ENCODE data around the gene TMTC2.

Gene TMTC2

DNA sequence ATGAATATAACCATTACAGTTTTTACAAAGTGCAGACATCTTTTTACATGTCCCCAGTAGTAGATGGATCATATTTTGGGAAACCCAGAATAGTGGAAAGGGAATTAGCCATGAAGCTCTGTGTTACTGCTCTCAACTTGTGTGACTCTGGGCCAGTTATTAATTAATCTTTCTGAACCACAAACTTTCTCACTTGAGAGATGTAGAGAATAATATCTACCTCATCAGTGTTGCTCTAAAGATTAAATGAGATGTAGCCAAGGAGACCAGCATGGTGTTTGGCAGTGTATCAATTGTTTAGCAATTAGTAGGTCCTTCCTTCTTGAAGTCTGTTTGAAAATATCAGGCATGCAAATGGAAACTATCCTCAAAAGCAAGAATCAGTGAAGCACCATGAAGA is 169.2 kb downstream of the TMTC2 start:
- DNase-seq: no peak

DNA sequence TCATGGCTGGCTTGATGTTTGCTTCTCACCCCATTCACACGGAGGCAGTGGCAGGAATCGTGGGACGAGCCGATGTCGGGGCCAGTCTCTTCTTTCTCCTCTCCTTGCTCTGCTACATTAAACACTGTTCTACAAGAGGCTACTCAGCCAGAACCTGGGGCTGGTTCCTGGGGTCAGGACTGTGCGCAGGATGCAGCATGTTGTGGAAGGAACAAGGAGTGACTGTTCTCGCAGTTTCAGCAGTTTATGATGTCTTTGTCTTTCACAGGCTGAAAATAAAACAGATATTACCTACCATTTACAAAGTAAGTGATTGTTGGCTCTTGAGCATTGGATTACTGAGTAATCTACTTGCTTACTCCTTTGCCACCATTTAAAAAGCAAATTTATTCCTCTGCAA is 170.6 kb downstream of the TMTC2 start:
- no peak for DNase-seq

DNA sequence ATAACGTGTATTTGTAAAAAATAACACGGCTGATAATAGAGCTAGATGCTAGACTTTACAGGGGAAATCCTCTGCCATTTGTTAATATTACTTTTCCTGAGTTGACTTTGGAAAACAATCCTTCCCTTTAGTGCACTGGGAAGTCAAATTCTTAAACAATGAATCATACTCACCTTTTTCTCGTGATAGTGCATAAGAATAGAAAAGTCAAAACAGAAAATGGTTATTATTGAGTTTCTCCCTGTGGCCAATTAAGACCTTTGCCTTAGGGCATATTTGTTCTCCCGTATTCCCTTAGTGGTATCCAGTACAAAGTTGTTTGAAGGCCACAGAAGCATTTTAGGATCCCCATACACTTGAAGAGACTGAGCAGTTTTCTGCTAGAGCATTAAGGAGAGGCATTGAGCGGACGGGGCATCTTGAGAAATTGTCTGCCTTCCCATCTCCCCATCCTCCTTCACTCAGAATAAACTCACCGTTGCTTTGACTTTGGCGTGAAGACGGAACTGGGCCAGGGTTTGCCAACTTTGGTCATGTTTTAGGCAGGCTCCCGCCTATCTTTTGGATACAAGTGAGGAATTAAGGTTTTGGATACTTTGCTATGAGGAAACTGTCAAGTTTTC is 171.3 kb downstream of the TMTC2 start:
- DNase-seq: no peak

DNA sequence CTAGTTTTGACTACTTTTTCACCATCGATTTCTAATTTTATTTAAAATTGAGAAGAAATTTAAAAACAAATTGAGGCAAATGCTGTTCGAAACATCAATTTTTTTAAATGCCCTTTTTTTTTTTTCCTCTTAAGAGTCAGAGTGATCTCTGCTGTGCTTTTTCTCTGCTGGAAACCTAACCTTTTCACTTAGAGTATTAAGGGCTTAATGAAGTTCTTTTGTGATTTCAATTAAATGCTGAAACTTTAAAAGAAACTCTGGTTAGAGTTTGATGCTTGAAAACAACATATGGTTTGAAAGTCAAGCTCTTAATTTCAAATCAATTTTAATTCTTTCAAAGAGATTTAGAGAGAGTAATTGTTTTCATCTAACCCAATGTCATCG is 171.8 kb downstream of the TMTC2 start:
- no peak for DNase-seq

DNA sequence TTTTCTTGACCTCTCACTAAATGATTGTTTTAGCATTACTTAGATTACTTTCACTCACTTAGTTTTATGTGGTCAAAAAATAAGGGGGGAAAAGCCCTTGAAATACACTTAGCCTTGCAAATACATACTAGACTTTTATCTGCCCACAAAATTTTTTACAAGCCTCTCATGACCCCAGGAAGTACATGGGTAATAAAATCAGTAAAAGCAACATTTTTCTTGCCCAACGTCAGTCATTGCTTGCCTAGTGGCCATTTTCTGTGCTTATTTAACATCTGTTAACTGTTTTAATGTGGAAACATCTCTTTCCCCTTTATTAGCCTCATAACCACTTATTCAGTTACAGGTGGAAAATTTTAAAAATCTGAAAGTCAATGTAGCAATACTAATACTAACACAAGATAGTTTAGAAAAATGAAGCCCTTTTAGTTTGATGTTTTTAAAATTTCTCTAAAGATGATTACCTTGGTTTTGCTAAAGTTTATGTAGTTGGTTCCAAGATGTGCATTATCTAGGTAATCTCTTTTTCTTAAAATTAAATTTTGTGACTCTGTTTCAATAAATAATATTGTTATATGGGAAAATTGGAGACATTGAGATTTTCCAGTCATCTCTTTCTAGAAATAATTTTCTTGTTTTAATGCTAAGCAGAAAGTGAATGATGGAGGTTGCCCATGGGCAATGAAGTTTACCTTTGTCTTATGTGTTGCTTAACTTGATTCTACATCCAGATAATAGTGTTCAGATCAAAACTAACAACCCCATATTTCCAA is 175.5 kb downstream of the TMTC2 start:
- DNase-seq: no peak

DNA sequence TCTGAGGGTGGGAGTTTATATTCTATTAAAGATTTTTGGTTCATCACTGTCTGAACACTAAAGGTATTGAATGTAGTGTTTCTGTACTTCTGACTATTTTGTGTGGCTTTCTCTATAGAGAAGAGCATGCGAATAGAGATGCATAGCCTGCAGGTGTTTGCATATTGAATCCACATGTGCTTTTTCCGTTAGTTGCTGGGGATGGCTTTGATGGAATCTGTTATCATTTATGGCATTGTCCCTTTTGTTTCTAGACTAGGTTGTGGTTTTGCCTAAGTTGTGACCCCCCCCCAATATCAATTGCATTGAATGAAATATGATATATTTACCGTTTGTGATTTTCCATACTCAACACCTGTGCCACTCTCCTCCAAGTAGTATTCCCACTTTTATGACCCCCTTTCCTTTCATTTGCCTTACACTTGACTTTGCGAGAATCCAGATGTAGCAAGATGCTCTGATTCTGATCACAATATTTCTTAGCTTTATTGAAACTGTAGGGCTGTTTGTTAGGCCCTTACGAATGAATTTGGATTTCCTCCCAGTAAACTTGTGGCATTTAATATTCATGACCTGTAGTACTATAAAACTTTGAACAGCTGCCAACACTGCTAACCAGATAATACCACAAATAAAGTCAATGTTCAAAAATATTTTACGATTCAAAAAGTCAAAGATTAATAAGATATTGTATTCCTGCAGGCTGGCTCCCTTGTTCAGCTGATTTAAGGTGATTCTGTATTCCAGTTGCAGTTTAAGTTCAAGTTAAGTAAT is 176.4 kb downstream of the TMTC2 start:
- DNase-seq: no peak

DNA sequence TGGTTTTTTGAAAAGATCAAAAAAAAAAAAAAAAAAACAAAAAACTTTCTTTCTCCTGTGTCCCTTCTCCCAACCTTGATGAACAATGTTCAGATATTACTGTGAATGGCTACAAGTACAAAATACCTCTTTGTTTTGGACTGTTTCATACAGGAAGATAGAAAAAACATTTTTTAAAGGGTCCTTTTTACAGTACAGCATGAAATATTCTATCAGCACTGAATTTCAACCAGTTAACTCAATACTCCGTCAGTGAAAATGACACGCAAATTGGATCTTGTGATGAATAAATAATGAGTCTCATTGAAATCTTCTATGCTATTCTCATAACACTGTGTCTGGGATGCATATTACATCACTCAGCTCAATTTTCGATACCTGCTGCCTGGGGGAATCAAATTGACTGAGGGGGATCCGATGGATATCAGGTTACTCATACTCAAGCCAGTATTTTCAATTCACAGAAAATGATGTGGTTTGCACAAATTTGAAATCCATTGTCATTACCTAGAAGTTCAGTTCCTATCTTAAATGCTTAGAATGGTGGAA is 179.6 kb downstream of the TMTC2 start:
- no peak for DNase-seq

DNA sequence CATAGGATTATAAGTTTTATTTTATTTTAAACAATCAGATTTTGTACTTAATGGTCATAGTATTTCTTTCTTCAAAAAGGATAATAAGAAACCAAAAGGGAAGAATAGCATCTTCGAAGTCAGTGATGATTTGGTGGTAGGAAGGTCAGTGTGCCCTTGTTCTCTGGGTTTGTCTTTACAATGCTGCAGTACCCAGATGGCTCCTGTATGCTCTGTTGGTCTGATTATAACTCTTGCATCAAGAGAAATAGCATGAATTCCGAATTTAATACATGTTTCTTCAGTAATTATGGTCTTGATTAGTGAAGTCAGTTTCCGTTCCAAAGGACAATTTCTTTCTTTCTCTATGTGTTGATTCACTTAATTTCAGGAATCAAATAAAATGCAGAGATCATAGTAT is 180.2 kb downstream of the TMTC2 start:
- no peak for DNase-seq

DNA sequence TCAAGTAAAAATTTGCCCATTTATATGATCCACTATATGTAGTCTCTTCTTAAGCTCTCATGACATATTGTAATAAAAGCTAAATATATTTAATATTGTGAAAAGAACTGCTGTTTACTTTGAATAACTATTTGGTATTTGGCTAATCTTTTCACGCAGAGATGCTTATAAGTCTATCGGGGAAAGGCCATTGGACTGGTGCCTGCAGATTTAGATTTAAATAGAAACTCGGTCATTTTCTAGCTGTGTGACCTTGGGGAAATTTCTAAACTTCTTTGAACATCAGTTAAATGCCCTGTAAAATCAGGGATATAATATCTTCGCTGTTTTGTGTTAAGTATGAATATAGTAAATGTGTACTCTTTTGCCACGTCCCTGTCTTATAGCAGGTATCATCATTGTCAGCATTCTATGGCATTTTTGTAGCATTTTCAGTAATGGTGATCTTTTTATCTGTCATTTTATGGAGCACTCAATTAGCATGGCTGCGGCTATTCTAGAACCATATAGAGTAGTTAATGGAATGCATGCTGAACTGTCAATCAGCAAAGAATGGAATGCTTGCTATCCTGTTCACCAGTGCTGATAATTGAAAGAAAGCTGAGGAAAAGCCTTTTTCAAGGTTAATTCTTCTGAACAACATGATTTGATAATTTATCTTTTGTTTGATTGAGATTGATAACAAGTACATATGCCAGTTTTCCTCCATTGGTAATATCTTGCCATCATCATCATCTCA is 181.2 kb downstream of the TMTC2 start:
- no peak for DNase-seq

DNA sequence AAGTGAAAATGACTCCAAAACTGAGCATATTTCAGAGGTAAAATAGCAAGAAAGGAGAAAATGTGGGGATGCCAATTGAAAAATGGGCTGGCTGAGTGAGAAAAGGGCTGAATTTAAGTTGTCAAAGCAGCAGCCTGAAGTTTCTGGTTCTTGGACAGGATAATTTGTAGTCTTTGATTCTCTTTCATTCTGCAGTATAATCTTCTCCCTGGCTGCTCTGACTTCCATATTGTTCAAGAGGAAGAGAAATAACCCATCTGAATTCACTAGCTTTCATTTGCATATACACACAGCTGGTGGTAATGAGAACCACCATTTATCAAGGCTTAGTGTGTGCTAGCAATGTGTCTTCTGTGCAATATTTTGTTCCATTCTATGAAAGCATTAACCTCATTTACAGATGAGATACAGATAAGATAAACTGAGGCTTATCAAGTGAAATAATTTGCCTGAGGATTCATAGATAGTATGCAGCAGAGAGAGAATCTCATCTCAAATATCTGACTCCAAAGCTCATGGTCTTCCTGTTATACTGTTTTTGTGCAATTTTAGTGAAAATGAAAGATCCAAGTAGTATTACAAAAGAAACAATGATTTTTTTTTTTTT is 184.2 kb downstream of the TMTC2 start:
- no peak for DNase-seq

DNA sequence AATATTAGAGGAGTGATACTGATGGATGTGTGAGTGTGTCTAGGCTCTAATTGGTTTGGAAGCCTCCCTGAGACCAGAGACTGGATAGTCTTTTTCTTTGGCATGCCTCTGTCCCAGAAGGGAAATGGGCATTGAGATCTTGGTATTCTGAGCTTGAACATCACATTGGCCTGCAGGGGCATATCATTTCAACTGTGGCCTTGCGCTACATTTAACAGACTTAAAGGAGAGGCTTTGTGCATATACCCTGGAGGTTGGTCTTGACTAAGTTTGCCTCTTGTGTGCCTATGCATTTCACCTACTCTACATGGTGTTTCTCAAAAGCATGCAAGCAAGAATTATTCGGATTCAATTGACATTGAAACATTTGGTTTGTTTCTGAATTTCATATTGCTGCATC is 185.4 kb downstream of the TMTC2 start:
- no peak for DNase-seq

DNA sequence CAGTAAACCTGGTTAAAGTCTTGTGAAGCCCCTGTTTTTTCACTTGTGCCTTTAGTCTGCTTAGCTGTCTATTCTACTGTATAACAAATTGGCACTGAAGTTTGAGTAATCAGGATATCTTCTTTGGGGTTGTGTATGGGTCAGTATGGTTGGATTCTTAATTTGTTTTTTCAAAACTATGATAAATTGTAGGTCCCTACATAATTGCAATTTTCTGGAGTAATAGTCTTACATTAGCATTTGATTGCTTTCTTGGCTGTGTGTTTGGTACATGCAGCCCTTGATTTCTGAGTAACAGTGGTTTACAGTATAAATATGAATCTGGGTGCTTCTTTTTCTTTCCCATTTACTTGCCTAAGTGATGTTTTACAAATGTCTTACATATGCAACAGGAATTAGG is 186.6 kb downstream of the TMTC2 start:
- DNase-seq: no peak

DNA sequence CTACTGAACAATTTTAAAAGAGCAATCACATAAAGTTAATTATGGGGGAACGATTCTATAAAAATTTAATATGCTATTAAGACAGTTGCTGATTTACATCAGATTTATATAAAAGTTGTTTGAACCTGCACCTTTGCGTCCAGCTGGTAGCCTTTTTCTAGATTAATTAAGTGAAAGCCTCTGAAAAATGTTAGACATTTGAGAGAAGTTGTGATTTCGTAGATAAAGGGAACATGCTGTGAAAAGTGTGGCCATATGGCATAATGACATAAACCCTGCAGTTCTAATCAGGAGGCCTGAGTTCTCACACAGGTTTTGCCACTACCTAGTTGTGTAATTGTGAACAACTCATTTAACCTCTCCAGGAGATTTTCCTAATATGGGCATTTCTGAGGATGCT is 187.2 kb downstream of the TMTC2 start:
- no peak for DNase-seq

DNA sequence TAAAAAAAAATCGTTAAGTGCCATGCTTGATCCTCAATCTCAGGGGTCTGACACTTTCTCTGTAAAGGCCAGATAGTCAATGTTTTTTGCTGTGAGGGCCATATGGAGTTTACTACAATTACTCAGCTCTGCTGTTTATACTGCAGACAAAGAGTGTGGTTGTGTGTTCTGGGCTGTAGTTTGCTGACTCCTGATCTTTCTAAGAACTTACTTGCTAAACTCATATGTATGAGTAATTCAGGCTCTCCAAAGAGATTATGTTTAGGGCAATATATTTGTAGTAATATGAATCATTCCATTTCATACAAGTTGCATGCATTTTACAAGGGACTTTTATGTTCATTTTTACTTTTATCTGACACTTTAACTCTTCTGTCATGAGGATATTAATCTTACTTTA is 188.2 kb downstream of the TMTC2 start:
- DNase-seq: peak; percentile 20

DNA sequence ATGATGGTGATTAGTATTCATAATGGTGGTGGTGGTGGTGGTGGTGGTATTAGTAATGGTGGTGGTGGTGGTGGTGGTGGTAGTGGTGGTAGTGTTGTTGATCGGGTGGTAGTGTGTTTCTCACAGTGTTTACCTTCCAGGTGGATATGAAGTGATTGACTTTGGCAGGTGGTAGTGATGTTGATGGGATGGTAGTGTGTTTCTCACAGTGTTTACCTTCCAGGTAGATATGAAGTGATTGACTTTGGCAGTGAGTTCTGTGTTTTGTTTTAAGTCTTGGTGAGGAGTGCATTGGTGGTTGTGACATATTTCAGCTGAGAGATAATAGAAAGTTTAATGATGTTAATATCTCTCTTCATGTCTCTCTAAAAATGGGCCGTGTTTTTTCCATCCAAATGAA is 189.4 kb downstream of the TMTC2 start:
- no peak for DNase-seq

DNA sequence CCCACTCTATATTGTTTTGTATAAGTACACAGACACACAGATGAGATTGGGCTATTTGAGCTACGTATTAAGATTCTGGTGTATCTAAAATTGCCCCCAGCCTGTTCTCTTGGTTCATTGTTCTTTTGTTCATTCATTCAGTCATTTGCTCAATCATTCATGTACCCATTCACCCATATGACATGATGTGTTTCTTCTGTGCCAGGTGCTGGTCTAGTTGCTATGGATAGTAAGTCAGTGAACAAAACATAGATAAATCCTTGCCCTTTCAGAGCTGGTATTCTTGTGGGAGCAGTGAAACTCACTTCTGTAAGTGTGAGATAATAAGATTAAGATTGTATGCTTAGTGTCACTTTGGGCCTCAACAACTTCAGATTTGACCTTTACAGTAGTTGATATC is 191.3 kb downstream of the TMTC2 start:
- no peak for DNase-seq

DNA sequence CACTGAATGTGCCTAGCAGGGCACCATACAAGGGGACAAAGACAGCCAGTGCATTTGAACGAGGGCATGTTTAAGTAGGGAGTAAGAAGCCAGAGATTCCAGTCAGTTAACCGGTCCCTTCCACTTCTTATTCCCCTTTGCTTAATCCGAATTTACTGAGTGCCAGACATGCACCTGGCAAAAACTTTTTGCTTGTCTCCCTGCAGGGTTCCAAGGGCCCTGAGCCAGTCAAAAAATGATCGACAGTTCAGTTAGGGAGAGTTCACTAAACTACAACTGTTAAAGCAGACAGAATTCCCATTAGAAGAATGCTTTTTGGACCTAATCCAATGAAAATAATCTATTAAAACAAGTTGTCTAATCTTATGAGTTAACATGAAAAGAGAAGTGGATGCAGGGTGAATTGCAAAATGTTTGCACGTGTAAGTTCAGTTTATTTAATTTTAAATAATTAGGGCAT is 193.8 kb downstream of the TMTC2 start:
- no peak for DNase-seq

DNA sequence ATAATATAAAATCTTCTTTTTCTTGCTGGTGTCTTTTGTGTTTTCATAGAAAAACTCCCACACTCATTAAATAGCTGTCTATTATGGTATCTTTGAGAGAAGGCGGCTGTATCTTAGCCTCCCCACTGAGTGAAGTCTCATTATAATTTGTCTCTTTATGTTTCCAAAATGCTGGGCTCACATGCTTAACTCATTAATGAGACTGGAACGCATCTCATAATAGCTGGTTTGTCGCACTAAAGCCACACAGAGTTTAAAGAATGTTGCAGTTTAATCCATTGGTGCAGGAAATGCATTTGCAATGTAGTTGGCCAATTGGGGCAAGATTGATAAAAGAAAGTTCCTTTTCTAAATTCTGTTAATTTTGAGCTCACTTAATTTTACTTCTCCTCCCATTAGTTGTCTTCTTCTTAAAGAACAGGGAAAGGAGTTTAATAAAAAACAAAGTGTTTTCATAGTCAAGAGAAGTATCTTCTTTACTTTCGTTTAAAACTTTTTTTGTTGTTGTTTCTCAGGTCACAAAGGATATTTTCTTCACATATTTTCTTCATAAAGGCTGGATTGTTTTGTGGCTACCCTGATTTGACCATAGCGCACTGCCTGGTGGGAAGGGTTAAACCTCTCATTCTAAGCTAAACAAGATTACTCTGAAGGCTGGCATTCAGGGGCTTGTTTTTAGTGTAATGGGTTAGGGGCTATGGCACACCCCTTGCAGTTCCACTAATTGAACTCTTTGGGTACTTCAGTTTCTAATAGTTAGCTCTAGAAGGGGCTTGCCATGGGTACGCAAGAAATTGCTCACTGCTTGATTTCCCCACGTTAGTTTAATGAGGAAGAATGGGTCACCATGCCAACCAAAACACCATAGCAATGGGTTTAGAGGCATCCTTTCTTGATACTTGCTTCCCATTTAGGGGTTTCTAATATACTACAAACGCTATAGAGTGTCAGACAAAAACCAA is 197.0 kb downstream of the TMTC2 start:
- no peak for DNase-seq

DNA sequence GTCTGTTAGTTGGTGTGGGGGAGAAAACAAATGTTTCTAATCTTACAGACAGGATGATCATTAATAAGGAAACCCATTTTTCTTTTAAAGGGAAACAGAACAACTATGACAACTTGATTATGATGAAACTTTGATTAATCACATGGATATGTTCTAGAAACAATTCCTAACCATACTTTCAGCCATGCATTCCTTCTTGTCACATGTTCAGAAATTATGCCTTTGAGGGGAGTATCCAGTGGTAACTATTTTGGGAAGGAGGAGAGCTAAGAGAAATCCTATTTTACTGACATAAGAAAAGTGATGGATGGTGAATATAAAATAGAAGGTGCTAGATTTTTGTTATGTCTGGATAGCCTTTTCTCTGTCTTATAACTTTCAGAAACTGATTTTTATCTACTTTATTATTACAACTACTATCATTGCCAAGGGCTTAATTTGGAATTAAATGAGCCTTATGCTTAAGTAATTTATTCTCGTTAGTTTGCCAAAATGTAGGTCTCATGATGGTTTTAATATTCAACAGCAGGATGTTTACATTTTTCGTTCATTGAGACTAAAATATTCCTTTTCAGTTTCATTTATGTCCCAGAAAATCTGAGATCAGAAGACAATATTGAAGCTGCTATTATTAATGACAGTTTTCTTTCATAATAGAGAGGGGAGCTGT is 200.1 kb downstream of the TMTC2 start:
- no peak for DNase-seq

DNA sequence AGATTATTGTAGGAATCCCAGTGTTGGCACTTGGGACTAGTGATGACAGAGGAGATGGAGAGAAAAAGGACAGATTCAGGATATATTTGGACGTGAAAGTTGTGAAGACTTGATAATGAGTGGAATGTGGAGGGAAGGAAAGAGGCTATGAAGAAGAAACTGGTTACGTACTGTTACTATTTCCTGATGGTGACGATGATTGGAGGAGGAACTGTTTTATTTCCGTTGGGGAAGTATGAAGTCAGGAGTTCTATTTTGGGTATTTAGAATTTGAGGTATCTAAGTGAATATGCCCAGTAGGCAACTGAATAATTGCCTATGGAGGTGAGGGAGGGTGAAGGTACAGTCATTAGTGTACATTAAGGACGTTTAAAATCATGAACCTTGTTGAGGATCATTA is 207.2 kb downstream of the TMTC2 start:
- no peak for DNase-seq

DNA sequence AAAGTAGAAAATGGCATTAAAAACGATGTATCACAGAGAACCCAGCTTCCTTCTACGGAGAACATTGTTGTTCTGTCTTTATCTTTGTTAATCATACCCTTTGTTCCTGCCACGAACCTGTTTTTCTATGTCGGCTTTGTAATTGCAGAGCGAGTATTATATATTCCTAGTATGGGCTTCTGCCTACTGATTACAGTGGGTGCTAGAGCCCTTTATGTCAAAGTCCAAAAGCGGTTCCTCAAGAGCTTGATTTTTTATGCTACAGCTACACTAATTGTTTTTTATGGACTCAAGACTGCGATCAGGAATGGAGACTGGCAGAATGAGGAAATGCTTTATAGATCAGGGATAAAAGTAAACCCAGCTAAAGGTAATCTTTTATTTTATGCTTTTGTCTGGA is 209.6 kb downstream of the TMTC2 start:
- DNase-seq: no peak

All from NCI-H226 (cell line).